GM18520 (cell line): ENCODE measurements around the gene GDAP1L1.

Experiments
- ATAC-seq: cut with Tn5 transposase; IDR thresholded peaks from one replicate; pipeline ENCODE4 v1.9.1; 2021; ENCODE audit not compliant: unreplicated experiment

The GDAP1L1 gene

GRCh38 chr20:44247131-44247571, at the start of gene GDAP1L1:
TSS of gene GDAP1L1 (plus strand) at chr20:44247308. CDS start at chr20:44247335, 27 bp downstream.
- no peak for ATAC-seq

GRCh38 chr20:44198872-44199271, 48.2 kb upstream of the GDAP1L1 start:
- no peak for ATAC-seq

- ATAC-seq = no peak
Observed at GRCh38 chr20:44199877-44200276, 47.2 kb upstream of the GDAP1L1 start.

DNA sequence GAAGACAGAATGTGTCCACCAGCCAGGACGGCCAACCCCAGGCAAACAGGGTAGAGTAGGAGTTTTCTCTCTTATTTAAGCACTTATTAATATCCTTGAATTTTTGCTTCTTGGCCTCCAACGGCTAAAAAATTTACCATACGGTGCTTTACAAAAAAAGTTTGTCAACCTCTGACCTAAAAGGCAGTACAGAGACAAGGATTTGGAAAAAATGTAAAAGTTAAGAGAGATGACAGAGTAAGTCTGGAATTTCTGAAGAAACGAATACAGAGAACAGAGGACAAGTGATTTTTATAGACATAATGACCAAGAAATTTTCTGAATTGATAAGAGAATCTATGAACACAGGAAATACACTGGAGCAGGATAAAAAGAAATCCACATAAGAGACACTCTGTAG, 46.7 kb upstream of the GDAP1L1 start:
- ATAC-seq = no peak

DNA sequence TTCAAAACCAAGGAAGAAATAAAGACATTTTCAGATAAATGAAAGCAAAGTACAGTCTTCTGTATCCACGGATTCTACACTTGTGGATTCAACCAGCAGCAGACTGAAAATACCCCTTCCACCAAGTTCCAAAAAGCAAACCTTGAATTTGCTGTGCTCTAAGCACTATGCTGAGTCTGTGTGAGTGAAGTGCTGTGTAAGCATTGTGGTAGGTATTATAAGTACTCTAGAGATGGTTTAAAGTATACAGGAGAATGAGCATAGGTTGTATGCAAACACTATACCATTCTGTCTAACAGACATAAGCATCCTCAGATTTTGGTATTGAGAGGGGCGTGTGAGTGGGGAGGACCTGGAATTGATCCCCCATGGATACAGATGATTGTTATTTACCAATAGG, 46.1 kb upstream of the GDAP1L1 start:
- no peak for ATAC-seq

DNA sequence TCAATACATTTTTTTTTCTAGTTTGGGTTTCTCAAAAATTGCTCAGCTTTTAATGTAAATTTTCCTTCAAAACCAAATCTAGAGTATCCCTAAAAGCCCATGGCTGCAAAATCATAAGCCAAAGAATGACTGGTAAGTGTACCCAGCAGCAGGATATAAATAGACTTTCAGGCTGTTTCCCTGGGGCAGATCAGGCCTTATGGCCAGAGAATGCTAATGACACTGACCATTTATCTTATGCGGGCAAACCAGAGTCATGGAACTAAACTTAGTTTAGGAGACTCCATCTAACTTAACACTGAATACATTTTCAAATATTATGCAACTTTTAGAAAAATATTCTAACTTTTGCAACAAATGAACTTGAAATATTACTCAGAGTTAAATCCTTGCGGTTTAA, 43.9 kb upstream of the GDAP1L1 start:
- ATAC-seq = no peak

- no peak for ATAC-seq
Observed at GRCh38 chr20:44204156-44204831, 42.8 kb upstream of the GDAP1L1 start.

- no peak for ATAC-seq
Observed at GRCh38 chr20:44204832-44205215, 42.3 kb upstream of the GDAP1L1 start.

GRCh38 chr20:44206132-44206531, 41.0 kb upstream of the GDAP1L1 start:
- no peak for ATAC-seq

GRCh38 chr20:44207126-44207723, 39.9 kb upstream of the GDAP1L1 start:
- ATAC-seq = no peak

- no peak for ATAC-seq
Observed at GRCh38 chr20:44208165-44208564, 38.9 kb upstream of the GDAP1L1 start.

DNA sequence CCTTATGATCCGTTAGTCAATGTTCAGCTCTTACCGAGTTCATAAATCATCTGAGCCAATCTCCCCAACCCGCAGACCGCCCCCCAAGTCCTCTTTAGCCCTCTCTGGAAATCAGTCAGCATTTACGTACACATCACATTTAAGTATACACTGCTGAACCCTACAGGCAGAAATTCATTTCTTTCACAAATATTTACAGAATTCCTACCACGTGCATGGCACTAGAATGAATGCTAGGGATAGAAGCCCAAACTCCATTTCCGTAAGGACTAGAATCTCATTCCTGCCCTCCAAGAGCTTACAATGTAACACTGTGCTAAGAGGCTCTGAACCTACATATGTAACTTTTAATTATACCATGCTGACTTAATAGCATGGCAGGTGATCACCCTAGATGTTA, 38.3 kb upstream of the GDAP1L1 start:
- ATAC-seq = no peak

- ATAC-seq = no peak
Observed at GRCh38 chr20:44209686-44210405, 37.3 kb upstream of the GDAP1L1 start.

DNA sequence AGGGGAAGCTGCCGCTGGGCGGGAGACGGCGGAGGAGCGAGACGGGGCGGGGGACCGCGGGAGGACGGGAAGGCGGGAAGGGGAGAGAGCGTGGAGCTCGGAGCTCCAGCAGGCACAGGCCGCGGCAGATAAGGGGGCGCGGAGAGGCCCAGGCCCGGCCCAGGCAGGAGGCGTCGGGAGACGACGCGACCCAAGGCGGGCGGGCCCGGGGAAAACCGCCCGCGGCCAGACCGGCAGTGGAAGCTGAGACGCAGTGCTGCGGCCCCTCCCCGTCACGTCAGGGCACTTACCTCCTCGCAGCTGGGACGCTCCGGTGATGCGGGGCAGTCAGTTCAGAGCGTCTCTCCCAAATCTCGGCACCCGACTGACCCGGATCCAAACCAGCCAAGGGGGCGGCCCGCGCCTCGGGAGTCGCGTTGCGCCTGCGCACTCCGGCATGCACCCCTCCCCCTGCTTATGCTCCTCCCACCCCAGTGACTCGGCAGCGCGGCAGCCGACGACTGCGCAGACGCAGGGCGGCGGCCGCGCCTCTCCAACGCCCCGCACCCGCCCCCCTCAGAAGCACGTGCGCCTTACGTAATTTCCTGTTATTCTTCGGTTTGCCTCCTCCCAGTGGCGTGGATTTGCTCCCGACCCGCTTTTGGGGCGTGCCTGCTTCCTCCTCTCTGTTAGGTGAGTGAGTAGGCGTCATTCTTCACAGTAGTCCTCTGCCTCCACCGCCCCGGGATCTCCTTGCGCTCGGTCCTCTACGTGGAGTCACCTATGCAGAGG, 36.5 kb upstream of the GDAP1L1 start, which contains the start of gene OSER1:
Gene OSER1 (minus strand): TSS at position 366 of the 771 bp plus-strand sequence. CDS start 3,814 bp downstream, outside the sequence.
- ATAC-seq = peak; percentile 66

GRCh38 chr20:44211177-44212039, 35.7 kb upstream of the GDAP1L1 start:
- ATAC-seq = no peak

DNA sequence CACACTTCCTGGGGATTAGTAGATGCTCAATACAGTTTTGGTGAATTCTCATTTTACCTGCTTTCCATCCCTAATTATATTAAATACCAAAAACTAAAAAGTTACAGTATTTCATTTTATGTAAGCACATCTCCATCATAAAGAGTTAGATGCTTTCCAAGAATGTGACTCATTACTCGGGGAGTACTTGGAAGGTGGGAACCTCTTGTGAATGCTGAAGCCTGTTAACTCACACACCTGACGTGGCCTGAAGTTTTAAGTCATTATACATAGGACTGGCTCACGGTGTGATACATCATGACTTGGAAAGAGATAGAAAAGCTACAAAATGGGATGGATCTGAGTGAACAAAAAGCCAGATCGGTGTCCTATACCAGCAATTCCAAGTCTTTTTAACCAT, 34.3 kb upstream of the GDAP1L1 start:
- ATAC-seq = no peak

DNA sequence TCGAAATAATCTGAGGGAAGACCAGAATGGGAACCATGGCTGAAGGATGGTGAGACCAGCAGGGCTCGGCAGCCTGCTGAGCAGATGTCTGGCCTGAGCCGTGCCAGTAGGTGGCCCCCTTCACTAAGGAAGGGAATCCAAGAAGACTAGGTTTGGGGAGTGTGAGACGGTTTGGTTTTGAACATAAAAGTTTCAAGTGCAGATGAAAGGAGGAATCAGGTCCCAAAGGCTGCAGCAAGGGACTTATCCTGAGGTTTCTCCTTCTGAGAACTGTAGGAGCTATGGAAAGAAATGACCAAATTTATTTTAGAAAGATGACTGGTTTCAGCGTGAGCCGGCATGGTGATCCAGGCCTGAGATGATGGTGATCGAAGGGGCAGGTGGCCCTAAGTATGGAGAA, 32.0 kb upstream of the GDAP1L1 start:
- no peak for ATAC-seq

DNA sequence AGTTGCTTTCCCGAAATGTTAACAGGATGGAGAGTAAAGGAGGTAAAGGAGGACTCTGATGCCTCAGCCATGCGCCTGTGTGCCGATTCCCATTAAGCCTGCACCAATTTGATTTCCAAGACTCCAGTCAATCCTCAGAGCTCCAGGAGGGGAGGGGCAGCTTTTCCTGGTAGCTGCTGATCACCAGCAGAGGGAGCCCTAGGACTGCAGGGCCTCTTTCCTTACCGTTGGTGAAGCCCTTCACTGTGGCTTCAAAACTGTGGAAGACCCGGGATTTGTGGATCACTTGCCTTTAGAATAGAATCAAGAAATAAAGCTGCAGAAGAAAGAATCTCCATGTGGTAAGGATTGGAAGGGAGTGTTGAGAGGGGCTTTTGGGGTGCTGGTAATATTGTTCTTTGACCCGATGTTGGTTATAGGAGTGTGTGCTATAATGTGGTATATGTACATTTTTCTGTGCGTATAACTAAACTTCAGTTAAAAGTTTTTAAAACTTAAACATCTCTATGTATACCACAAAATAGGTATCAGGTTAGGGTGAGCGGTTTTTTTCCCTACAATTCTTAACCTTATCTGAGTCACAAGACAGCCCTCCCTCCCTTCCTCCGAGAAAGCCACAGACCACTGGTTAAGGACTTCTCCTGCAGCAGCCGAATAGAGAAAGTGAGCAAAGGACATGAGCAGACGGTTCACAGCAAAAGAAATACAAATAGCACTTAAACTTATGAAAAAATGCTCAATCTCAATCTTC, 29.6 kb upstream of the GDAP1L1 start:
- no peak for ATAC-seq

DNA sequence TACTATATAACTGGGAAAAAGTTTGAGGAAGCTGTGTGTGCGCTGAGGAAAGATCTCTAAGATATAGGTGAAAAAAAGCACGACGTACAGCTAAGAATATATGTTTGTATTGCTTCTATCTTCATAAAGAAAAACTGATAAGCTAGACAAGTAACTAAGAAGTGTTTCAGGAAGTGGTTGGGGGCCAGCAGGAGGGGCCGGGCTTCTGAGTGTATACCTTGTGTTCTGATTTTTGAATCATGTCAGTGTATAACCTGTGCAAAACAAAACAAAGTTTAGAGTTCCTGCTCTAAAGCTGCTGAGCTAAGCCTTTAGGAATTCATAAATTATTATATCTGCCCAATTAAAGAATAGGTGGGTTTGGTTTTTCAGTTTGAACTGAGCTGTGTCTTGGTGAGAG, 28.7 kb upstream of the GDAP1L1 start:
- no peak for ATAC-seq
